Right lobe of liver (tissue), 4 donors: ENCODE results near the gene KCNK7.

ENCODE experiments used
- CTCF ChIP-seq, 4 donors: fragments of 200-600 bp in 3 of 4; fragments of 450-650 bp in 1 of 4; IDR thresholded peaks; one replicate each; pipeline versions ENCODE4 v1.5.1 to v1.8.0; 2016 to 2022; ENCODE audit warnings: antibody characterized with exemption in 4 of 4, mild to moderate bottlenecking in 2 of 4
- POLR2A ChIP-seq: fragments of 450-650 bp; IDR thresholded peaks from one replicate; pipeline ENCODE4 v1.6.1; 2017; ENCODE audit warnings: antibody characterized with exemption, mild to moderate bottlenecking
- donor health status: DM: no; HTN: no; CAD: no.
- donor health status: DM: no; HTN: no; CAD: no.
- donor health status: DM: no; HTN: yes; CAD: no.

GRCh38 chr11:65545853-65546216, 49.8 kb downstream of the KCNK7 start:
- TF ChIP-seq CTCF (IDR thresholded peaks at IDR 0.05): no peak
- no peak for TF ChIP-seq POLR2A
